ENCODE measurements around the gene SYT8. TPM values are rescaled to one million over a fixed set of nuclear protein-coding genes. Genes with fewer than 3 reads are reported as not detected.
"Not testable (repeated sequence)": the region's sequence is repeated elsewhere in the genome, so short reads cannot be mapped to it uniquely, and the experiment has no call there.

Gene SYT8, protein sequence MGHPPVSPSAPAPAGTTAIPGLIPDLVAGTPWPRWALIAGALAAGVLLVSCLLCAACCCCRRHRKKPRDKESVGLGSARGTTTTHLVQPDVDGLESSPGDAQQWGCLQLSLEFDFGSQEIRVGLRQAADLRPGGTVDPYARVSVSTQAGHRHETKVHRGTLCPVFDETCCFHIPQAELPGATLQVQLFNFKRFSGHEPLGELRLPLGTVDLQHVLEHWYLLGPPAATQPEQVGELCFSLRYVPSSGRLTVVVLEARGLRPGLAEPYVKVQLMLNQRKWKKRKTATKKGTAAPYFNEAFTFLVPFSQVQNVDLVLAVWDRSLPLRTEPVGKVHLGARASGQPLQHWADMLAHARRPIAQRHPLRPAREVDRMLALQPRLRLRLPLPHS
- total RNA-seq = not detected in 2 replicates

DNA sequence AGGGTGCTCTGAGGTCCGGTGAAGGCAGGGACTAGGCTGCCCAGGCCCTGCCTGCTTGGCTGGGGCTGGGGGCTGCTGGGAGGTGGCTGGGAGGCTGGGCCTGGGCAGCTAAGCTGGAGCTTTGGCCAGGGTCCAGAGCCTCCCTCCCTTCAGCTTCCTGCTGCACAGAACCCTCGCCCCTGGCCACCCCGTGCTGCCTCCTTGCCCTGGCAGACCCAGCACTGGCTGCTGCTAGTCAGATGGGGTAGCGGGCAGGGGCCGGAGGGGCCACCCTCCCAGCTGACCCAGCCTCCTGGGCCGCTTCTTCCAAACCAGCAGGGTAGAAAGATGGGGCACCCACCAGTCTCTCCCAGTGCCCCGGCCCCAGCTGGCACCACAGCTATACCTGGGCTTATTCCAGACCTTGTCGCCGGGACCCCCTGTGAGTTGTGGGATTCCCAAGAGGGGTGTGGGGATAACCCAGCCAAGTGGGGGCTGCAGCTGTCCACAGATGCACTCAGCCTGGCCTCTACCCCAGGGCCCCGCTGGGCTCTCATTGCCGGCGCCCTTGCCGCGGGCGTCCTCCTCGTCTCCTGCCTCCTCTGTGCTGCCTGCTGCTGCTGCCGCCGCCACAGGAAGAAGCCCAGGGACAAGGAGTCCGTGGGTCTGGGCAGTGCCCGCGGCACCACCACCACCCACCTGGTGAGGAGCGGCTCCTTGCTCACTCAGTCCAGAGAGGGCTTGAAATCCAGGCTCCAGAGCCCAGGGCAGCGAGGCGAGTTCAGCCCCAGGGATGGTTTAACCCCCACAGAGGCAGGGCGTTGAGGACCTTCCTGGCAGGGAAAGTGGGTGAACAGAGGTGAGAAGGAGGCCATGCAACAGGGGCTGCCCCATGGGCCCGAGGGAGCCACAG, at the start of gene SYT8:
Gene SYT8, plus strand, starts transcription at position 212 of the 892 bp plus-strand sequence. Its CDS starts 116 bp downstream, at position 328.
- DNase-seq (ENCODE audit: low read depth in 2 of 2) = peak in 1 of 2 donors; percentile 25

DNA sequence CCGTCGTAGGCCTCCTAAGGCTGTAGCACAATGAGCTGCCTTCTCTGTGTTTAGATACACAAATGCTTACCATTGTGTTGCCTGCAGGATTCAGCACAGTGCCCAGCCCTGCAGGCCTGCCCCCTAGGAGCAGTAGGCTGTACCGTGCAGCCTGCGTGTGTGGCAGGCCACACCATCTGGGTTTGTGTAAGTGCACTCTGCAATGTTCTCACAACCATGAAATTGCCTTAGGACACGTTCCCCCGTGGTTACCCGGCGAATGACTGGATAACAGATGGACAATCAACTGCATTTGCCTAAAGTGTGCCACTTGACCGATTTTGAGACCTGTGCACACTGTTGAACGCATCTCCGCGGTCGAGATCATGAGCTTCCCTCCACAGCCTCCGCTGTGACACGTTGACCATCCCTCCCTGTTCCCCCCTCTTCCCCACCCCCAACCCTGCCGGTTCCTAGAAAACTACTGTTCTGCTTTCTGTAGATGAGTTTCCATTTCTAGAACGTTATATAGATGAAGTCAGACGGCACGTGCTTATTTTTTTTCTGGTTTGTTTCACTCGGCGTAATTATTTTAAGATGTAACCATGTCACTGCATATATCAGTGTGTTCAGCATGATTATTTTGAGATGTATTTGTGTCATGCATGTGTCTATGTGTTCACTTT, 48.9 kb upstream of the SYT8 start:
- DNase-seq (ENCODE audit: low read depth in 2 of 2) = no peak

DNA sequence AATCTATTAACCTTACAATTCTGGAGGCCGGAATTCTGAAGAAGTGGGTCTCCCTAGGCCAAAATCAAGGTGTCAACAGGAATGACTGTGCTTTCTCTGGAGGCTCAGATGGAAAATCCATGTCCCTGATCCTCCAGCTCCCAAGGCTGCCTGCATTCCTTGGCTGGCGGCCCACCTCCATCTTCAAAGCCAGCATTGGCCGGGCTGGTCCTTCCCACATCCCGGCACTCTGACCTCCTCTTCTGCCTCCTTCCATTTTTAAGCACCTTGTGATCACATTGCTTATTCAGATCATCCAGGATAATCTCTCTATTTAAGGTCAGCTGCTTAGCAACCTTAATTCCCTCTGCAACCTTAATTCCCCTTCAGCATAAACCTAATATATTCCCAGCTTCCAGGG, 48.3 kb upstream of the SYT8 start:
- no peak for DNase-seq (ENCODE audit: low read depth in 2 of 2)

DNA sequence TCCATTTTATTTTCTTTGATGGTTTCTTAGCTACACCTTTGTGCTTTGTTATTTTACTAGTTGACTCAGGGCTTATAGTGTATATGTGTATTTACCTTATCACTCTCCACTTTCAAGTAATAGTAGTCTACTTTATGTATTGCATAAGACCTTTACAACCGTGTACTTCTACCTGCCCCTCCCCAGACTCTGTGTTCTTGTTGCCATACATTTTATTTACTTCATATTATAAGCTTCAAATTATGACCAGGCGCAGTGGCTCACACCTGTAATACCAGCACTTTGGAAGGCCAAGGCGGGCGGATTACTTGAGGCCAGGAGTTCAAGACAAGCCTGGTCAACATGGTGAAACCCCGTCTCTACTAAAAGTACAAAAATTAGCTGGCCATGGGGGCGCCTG, 42.9 kb upstream of the SYT8 start:
- DNase-seq (ENCODE audit: low read depth in 2 of 2) = no peak

DNA sequence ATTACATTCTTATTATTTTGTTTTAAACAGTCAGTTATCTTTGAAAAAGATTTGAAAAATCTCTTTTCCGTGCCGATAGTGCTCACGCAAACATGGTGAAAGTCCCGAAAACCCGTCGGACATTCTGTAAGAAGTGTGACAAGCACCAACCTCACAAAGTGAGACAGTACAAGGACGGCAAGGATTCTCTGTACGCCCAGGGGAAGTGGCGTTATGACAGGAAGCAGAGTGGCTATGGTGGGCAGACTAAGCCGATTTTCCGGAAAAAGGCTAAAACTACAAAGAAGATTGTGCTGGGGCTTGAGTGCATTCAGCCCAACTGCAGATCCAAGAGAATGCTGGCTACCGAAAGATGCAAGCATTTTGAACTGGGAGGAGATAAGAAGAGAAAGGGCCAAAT, 42.3 kb upstream of the SYT8 start:
- no peak for DNase-seq (ENCODE audit: low read depth in 2 of 2)

DNA sequence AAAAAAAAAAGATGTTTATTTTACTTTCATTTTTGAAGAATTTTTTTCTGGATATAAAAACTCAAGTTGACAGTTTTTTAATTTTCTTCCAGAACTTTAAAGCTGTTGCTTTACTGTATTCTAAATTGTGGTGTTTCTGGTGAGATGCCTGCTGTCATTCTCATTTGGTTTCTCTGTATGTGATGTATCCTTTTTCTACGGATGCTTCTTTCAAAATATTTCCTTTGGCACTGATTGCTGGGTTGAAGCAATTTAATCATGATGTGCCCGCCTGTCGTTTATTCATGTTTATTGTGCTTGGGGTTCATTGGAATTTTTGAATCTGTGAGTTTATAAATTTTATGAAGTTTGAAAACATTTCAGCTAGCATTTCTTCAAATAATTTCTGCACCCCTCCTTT, 41.7 kb upstream of the SYT8 start:
- peak in 1 of 2 donors; percentile 19 for DNase-seq (ENCODE audit: low read depth in 2 of 2)

DNA sequence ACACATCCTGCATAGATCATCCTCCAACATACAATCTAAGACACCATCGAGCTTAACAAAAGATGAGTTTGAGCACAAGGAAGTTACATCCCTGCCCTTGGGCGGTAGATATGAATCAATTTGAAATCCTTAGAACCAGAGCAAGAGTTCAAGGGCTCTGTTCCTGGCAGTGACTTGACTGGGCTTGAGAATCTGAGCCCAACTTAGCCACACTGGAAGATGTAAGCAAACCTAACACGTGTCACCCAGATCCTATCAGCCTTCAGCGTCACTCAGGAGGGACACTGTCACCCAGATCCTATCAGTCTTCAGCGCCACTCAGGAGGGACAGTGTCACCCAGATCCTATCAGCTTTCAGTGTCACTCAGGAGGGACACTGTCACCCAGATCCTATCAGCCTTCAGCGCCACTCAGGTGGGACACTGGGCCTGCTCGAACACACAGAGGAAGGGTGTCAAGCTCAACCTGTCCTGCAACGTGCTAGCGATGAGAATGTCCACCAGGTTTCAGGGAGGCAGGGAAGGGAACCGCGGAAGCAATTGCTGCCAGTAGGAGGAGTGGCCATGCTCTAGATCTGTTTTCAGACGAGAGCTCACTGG, 38.3 kb upstream of the SYT8 start:
- no peak for DNase-seq (ENCODE audit: low read depth in 2 of 2)

DNA sequence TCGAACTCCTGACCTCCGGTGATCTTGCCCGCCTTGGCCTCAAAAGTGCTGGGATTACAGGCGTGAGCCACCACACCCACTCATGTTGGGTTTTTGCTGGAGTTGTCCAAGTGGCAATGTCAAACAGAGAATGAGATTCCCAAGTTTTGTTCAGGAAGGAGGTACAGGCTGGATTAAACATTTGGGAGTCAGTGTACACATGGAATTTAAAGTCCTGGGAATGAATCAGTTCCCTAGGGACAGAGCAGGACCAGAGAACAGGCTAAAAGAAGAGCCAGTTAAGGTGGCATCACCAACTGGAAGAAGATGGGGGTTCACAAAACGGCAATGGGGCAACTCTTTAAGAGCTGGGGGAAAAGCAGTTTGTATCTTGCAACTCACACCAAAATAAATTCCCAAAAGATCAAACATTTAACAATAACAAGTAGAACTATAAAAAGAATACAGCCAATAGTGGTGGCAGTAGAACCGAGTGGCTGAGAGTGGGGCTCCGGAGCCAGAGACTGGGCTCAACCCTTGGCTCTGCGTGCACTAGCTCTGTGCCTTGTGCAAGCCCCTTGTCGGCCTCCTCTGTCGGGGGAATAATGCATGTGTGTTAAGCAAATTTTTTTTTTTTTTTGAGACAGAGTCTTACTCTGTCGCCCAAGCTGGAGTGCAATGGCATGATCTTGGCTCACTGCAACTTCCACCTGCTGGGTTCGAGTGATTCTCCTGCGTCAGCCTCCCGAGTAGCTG, 37.2 kb upstream of the SYT8 start:
- DNase-seq (ENCODE audit: low read depth in 2 of 2) = no peak

DNA sequence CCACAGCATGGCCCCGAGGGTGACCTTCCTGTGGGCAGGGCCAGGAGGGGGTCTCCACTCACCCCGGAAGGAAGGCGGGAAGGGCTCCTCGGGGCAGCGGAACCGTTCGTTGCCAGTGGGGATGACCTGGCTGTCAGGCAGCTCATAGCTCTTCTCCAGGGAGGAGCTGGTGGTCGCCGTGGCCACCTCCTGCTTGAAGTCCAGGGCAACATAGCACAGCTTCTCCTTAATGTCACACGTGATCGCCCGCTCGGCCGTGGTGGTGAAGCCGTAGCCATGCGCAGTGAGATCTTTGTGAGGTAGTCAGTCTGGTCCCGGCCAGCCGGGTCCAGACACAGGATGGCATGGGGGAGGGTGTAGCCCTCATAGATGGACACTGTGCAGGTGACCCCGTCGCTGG, 31.5 kb upstream of the SYT8 start:
- no peak for DNase-seq (ENCODE audit: low read depth in 2 of 2)

DNA sequence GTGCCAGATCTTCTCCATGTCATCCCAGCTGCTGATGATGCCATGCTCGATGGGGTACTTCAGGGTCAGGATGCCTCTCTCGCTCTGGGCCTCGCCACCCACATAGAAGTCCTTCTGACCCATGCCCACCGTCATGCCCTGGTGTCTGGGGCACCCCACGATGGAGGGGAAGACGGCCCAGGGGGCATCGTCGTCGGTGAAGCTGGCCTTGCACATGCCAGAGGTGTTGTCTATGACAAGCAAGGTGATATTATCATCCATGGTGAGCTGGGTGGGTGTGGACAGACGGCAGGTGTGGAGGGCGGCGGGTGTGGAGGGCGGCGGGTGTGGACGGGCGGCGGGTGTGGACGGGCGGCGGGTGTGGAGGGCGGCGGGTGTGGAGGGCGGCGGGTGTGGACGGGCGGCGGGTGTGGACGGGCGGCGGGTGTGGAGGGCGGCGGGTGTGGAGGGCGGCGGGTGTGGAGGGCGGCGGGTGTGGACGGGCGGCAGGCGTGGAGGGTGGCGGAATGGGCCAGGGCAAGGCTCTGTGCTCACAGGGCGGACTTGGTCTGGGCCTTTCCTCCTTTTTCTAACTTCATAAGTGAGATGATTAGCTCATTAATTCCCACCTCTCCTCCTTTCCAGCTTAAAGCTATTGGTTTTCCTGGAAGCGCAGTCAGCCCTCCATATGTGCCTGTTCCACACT, 30.8 kb upstream of the SYT8 start:
- DNase-seq (ENCODE audit: low read depth in 2 of 2) = not testable (repeated sequence)

DNA sequence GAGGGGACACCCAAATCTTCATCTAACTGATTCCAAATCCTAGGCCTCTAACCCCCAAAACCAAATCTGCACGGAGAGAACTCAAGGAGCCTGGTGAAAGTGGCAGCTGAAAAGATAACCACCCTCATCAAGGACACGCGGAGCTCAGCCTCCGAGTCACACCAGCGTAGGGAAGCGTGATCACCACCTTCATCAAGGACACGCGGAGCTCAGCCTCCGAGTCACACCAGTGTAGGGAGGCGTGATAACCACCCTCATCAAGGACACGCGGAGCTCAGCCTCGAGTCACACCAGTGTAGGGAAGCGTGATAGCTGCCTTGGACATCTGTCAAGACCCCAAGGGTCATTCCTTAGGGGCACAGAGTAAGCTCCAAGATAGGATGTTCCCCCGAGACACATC, 29.3 kb upstream of the SYT8 start:
- no peak for DNase-seq (ENCODE audit: low read depth in 2 of 2)

DNA sequence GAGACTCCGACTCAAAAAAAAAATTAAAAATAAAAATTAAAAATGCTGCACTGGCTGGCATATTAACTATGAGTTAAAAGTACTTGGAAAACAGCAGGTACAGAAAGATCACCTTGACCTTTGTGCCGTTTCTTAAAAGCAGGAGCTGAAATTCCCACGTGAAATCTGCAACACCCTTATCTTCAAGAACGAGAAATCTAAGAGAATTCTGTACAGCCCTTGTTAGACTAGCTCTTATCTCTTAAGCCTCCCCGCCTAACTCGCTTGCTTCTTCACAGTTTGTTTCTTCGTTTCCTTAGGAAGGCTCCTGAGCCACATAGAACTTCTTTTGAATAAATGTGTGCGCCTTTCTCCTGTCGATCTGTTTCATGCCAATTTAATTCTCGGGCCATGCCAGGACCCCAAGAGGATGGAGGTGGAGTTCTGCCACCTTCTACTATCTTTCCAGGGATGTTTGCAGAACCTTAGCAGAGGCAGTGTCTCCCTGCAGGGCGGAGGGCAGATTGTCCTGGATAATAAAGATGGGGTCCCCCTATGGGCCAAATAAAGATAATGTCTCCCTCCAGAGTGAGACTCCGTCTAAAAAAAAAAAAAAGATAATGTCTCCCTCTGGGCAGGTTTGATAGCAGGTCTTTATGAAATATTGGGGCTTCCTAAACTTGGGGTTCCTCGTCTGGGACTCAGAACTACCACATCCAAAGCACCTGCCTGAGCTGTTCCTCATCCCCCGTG, 27.4 kb upstream of the SYT8 start:
- no peak for DNase-seq (ENCODE audit: low read depth in 2 of 2)

DNA sequence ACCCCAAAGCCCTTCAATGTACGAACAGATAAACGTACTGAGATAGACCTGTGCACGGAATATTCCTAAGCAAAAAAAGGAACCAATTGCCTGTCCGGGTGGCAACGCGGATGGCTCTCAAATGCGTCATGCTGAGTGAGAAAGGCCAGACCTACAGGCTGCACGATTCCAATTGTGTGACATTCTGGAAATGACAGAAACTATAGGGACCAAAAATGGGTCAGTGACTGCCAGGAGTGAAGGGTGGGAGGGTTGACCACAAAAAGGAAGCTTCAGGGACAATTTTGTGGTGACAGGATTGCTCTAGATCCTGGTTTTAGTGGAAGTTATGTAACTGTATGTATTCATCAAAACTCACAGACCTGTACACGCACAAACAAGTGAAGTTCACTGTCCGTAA, 24.0 kb upstream of the SYT8 start:
- no peak for DNase-seq (ENCODE audit: low read depth in 2 of 2)

DNA sequence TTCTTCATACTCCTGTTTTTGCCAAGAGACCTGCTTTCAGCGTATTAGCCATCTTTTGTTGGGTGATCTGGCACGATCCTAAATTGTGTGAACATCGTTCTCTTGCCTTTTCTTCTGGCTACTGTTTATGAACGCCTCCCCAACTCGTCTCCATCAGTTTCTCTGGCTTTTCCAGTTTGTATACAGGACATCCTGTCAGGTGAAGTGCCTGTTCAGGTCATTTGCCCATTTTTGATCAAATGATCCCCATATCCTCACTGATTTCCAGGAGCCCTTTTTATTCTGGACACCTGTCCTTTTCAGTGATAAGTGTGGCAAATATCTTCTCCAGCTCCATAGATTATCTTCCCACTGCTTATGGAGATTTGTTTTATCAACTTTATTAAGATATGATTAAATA, 22.5 kb upstream of the SYT8 start:
- no peak for DNase-seq (ENCODE audit: low read depth in 2 of 2)

DNA sequence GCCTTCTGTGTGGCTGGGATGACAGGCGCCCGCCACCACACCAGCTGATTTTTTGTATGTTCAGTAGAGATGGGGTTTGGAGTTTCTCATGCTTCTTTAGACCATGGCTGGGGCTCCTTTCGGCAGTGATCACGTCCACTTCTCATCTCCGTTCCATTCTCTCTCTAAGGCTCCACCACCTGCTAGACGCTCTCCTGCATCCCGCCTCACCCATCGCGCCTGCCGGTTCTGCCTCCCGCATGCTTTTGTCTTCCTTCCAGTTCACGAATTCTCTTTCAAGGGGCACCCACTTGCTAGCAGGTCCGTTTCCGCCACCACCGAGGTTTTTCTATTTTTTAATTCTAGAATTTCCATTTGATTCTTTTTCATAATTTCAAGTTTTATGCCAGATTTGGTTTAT, 22.0 kb upstream of the SYT8 start:
- DNase-seq (ENCODE audit: low read depth in 2 of 2) = no peak

DNA sequence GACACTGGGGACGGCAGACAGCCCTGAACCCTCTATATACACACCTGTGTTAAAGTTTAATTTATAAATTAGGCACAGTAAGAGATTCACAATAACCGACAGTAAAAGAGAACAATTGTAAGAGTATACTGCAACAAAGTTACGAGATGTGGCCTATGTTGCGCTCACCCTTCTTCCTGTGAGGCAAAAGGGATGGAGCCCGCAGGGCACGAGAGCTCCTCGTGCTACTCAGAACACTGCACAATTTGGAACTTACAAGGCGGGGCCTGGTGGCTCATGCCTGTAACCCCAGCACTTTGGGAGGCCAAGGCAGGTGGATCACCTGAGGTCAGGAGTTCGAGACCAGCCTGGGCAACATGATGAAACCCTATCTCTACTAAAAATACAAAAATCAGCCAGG, 21.4 kb upstream of the SYT8 start:
- DNase-seq (ENCODE audit: low read depth in 2 of 2) = not testable (repeated sequence)

DNA sequence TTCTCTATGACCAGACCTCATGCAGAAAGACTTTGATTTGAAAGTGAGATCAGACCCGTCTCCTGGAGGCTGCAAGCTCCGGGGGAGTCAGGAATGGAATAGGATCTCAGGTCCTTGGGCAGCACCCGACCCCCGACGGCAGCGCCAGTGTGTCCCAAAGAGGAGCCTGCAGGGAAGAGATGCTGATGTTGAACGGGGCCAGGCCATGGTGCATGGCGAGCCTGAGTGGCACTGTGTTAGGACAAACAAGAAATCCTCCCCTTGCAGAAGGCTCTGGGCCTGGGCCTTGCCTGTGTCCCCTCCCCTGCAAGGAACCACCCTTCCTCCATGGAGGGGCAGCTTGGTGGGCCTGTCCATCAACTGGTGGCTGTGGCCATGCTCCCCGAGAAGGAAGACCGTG, 20.1 kb upstream of the SYT8 start:
- DNase-seq (ENCODE audit: low read depth in 2 of 2) = no peak

DNA sequence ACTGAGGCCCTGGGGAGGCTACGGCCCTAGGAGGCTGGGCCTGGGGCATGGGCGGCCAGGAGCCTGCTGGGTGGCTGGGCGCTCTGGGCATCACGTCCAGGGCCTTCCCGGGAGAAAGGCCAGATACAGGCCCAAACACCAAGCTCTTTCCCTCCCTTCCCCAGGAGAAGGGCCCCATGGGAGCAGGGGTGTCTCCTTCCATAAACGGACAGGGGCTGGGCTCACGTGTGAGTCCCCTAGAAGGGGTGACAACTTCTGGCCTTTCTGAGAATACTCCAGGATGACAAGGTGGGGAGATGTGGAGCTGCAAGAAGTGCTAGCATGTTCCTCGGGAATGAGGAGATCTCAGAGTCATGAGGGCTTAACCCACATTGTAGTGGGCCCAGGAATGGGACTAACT, 19.5 kb upstream of the SYT8 start:
- no peak for DNase-seq (ENCODE audit: low read depth in 2 of 2)

DNA sequence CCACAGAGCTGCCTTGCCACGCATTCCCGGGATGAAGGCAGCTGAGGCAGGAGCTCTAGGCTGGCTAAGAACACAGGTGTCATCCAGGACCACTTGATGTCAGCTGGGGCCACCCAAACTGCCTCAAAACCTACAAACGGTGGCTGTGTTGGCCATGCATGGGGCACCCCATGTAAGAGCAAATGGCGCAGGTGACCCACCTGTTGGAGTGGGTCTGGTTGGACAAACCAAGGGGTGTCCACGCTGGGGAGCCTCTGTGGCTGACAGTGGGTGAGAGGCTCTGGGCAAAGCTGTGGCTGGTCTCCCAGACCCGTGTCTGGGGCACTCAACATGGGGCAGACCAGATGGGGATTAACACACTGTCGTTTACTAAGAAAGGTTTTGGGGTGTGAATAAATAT, 19.0 kb upstream of the SYT8 start:
- DNase-seq (ENCODE audit: low read depth in 2 of 2) = no peak

DNA sequence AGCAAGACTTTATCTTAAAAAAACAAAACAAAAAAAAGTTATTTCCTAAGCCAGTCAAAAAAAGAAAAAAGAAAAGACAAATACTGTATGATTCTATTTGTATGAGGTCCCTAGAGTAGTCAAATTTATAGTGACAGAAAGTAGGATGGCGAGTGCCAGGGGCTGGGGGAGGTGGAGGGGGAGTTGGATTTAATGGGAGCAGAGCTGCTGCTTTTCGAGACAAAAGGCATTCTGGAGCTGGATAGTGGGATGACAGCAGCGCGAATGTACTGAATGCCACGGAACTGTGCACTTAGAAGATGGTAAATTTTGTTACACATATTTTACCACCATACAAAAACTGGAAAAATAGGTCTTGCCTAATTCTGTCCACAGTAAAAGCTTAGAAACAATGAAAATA, 17.8 kb upstream of the SYT8 start:
- DNase-seq (ENCODE audit: low read depth in 2 of 2) = no peak

Measured in lung microvascular endothelial cell (primary cell).